ENCODE data around the gene RASA3. TPM values are rescaled to one million over a fixed set of nuclear protein-coding genes. Genes with fewer than 3 reads are reported as not detected.

The RASA3 gene
- polyA plus RNA-seq, 4 donors: 10.0 to 14.5 (median 12.6) TPM

DNA sequence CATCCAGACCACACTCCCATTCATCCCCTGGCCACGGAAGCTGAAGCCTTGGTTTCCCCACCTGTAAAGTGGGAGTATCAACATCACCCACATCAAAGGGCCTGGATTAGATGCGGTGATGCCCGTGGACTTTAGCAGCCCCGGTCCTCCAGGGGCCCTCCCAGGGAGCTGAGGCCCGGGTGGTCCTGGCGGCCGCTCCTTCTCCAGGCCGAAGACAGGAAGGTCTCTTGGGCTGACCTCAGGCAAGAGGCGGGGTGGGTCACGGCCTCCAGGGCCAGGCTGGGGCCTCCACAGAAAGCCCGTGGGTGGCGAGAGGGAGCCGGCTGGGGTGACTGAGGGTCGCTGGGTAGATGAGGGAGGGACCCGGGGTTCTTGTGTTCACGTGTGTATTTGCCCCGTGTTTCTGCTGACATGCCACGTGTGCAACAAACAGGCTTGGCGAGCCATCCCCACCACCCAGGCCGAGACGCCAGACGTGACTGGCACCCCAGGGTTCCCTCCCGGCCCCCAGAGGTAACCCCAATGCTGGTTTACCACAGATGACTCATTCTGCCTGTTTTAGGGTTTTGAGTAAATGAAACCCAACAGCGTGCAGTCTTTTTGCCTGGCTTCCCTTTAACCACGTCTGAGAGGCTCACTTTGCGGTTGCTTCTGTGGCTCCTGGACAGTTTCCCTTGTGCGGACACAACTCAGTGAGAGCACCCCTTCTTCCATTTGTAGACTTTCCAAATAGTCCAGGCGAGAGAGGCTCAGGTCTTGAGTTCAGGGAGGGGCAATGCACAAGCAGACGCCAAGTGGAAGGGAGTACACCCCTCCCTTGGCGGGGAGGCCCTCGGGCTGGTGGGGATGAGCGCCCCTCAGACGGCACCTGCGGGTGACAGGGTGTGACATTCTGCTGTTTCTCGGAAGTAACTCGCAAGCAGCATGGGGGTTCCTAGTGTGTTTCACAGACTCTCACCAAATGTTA lies 201.5 kb downstream of the RASA3 start:
- no peak for DNase-seq (ENCODE audit: low read depth in 4 of 4, low spot score in 3 of 4)

DNA sequence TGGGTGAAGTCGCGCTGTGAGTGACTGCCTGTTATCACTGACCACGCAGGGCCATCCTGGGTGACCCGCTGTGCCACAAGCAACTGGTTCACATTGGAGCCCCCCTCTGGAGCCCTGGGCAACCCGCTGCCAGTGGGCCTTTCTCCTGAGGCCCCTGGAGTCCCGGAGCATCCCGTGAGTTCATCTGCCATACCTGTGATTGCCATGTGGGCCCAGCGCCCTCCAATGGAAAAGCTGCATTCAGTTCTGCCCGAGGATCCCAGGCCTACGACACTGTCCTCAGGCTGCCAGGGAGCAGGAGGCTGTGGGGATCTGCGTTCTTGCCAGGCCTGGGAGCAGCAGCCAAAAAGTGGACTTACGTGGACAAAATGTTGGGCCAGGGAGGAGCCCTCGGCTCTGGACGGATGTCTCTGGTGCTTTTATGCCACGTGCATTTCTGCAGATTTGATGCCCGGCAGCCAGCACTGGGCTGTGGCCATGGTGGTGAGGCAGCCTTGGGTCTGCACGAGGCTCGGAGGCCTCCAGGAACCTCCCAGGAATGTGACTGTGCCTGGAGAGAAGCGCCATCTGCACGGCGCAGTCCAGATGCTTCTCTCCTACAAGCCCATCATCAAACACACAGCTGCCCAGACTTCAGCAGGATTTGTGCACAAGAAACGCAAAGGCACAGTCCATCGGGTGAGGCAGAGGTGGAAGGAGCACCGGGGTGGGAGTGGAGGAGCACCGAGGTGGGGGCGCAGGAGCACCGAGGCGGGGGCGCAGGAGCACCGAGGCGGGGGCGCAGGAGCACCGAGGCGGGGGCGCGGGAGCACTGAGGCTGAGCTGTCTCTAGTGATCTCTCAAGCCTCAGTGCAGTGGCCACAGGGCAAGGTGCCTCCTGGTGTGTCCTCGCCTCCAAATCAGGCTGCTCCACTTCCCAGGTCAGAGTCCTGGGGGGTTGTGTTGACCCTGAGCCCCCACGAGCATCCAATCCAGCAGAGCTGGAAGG lies 202.5 kb downstream of the RASA3 start:
- DNase-seq (ENCODE audit: low read depth in 4 of 4, low spot score in 3 of 4): no peak

DNA sequence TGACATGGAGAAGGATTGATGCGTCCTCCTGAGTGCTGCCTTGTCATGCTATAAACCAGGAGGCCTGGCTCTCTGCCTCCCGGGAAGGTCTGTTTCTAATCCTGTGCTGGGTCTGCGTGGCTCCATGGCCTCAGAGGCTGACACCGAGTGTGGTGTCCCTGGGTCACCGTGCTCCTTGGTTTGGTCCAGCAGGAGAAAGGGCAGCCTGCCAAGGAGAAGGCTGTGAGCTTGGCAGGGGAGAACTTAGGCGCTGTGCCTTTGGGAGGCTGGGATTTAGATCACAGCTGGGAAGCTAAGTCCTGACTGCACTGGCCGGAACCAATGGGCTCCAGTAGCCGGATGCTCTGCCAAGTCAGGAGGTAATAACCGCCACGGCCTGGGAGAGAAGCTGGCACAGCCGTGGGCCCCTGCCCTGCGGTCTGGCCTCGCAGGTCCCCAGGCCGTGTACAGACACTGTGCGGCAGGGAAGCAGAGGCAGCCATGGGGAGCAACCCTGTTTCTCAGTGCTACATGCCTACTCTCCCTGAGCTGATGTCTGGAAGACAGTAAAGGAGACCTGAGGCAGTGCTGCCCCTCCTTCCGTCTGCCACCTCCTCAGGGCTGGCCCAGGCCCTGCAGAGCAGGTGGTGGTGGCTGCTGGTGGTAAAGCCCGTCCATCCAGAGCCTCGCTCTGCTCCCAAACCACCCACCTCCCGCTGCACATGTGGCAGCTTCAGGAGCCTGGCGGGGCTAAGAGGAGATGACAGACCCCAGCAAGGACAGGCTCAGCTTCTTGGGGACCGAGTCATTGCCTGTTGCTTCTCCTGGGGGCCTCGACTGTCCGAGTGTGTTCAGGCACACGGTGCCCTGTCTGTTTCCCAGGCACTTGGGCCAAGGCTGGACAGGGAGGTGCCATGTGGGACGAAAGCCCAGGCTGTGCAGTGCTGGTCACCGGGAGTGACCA lies 203.5 kb downstream of the RASA3 start:
- DNase-seq (ENCODE audit: low read depth in 4 of 4, low spot score in 3 of 4): no peak

Other genes with a start within 250 kb of the RASA3 start
- under 1 TPM; 0.04 to 0.23 (median 0.14) TPM for gene C13orf46, start 158.5 kb downstream of the RASA3 start, polyA plus RNA-seq (ENCODE audit: insufficient read length in 4 of 4)
- 1 to 10 TPM in 1 of 4 donors, not detected in 3; 6.7 TPM for gene CFAP97D2, start 46.6 kb upstream of the RASA3 start, polyA plus RNA-seq (ENCODE audit: insufficient read length in 4 of 4)
- 100 to 1,000 TPM; 118 to 159 (median 122) TPM for gene CDC16, start 102.3 kb upstream of the RASA3 start, polyA plus RNA-seq (ENCODE audit: insufficient read length in 4 of 4)
- 100 to 1,000 TPM in 2 of 4 donors, 10 to 100 TPM in 2; 90.6 to 162 (median 109) TPM for gene UPF3A, start 149.0 kb upstream of the RASA3 start, polyA plus RNA-seq (ENCODE audit: insufficient read length in 4 of 4)
- gene CHAMP1, start 181.9 kb upstream of the RASA3 start, polyA plus RNA-seq (ENCODE audit: insufficient read length in 4 of 4): 10 to 100 TPM; 29.4 to 44.6 (median 34.0) TPM